Epithelial cell of esophagus (primary cell): ENCODE data around the gene PPFIA2.

Experiments used
- DNase-seq: peaks from one replicate; pipeline ENCODE4 v3.0.0; 2010; ENCODE audit warnings: low read depth
- H3K4me3 ChIP-seq: 2 replicates; pipeline ENCODE4 v1.5.1; 2011; ENCODE audit warnings: mild to moderate bottlenecking, low read length, control low read depth
- TF ChIP-seq, protein P1 (sequence below): IDR thresholded peaks from 2 replicates; pipeline ENCODE4 v1.5.1; 2011; ENCODE audit warnings: low read depth, mild to moderate bottlenecking, low read length, control low read depth, inconsistent platforms; ENCODE audit not compliant: insufficient read depth; ENCODE audit errors: missing control alignments

PPFIA2 gene

DNA sequence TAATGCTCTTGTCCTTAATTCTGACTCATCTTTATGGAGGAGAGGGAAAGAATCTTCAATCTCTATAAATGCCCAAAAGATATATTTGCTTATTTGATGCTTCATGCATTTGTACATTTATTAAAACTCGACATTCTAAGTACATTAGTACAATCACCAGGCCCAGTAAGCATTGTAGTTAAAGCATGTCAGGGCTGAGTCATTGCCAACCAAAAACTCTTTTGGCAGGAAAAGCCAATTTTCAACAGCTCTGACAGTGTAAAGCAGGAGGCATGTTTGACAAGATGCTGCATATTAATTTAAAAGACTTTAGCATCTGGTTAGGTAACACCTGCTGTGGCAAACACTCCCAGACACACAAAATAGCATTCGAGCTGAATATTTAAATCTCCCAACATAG, 290.9 kb downstream of the PPFIA2 start:
- no peak overlapping the region for H3K4me3 ChIP-seq
- TF ChIP-seq, protein P1, sequence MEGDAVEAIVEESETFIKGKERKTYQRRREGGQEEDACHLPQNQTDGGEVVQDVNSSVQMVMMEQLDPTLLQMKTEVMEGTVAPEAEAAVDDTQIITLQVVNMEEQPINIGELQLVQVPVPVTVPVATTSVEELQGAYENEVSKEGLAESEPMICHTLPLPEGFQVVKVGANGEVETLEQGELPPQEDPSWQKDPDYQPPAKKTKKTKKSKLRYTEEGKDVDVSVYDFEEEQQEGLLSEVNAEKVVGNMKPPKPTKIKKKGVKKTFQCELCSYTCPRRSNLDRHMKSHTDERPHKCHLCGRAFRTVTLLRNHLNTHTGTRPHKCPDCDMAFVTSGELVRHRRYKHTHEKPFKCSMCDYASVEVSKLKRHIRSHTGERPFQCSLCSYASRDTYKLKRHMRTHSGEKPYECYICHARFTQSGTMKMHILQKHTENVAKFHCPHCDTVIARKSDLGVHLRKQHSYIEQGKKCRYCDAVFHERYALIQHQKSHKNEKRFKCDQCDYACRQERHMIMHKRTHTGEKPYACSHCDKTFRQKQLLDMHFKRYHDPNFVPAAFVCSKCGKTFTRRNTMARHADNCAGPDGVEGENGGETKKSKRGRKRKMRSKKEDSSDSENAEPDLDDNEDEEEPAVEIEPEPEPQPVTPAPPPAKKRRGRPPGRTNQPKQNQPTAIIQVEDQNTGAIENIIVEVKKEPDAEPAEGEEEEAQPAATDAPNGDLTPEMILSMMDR, result no peak
- DNase-seq, result peak; percentile 6

DNA sequence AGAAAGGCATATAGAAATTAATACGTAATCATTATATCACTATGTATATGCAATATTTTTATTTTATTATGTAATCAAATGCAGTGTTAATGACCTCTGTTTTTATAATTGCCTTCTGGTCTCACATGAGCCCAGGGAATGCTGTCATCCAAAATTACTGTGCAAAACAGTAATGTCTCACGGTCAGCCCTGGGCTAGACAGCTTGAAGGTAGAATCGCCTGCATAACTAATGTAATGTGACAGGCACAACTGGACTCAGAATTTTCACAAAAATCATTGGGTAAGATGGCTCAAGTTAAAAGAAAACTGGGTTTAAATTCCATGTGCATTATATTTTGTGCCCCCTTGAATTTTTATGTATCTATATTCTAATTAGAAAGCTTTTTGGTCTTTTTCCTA, 293.3 kb downstream of the PPFIA2 start:
- TF ChIP-seq, protein P1, result no peak
- DNase-seq, result no peak
- no peak overlapping the region for H3K4me3 ChIP-seq

DNA sequence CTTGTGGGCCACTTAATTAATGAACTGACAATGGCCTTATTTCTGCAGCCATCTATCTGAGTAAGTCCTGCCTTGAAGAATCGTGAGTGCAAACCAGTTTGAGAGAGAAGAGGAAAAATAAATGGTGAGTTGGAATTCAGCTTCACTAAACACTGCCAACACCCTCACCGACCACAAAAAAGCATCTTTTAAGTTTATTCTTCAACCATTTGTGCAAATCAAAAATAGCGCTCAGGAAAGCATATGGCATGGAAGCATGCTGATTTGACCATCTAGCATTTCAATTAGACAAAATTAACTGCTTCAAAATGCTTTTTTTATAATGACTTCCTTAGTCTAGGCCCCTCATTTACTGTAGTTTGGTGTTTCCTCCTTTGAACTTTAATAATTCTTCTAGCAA, 294.0 kb downstream of the PPFIA2 start:
- TF ChIP-seq, protein P1, result no peak
- DNase-seq, result no peak
- no peak overlapping the region for H3K4me3 ChIP-seq

DNA sequence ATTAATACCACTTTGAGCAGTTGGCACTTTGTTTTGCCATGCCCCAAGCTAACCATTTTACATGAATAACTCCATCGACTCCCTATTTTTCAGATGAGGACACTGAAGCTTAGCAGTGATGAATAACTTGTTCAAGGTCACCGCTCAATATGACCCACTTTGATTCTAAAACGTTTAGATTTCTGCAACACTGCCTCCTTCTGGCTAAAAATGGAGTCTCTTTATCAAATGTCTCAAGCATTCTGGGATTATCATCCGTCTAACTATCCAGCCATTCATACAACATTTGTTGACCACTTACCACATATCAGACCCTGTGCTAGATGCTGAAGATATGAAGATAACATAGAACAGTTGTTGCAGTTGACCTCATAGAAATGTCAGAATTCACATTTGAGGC, 298.0 kb downstream of the PPFIA2 start:
- no peak overlapping the region for H3K4me3 ChIP-seq
- no peak for DNase-seq
- TF ChIP-seq, protein P1, result no peak

DNA sequence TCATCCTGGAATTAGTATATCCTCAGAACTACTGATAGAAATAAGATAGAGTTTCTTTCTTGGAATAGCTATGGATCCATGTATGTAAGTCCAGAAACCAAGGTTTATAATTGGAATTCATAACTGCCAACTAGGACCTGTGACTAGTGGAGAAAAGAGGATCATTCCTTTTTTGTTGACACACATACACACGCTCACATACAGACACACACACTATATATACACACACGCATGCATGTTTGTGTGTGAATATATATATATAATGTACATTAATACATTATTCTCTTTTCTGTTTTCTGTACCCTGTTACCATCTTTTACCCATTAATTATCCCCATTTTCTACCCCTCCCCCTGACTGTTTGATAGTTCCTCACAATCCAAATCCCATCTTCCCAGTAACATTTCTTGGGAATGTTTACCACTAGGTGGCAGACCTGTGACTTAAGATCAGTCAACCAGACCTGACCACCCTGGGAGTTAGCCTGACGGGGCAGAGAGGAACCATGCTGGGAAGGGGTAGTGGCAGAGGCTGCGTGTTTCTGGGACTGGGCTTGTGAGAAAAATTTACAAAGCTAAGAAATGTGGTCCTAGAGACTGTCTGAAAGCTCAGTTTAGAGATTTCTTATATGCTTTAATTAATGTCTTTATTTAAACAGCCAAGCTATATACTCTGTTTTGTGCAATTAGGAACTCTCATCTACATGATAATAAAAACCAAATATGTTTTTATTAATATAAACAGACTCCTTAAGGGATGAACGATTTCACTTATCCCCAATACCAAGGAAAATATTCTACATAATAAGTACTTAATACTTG, 308.0 kb downstream of the PPFIA2 start:
- TF ChIP-seq, protein P1, result peak; percentile 68
- H3K4me3 ChIP-seq, result no peak overlapping the region
- DNase-seq, result peak; percentile 72

DNA sequence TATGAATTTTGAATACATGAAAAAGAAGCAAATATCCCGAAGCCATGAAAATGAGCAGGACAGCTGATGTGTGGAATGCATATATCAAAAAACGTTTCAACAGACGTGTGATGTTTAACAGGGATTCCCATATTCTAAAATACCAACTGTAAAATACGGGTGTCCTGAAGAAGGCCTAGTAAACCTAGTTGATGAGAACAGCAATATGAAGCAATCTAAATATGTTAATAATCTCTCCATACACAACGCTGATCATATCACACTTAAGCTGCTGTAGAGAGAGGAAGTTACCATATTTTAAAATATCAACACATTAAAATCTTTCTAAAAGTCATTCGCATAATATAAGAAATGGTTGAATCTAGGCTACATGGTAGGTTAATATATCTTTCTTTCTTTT, 317.5 kb downstream of the PPFIA2 start:
- DNase-seq, result no peak
- TF ChIP-seq, protein P1, result no peak

DNA sequence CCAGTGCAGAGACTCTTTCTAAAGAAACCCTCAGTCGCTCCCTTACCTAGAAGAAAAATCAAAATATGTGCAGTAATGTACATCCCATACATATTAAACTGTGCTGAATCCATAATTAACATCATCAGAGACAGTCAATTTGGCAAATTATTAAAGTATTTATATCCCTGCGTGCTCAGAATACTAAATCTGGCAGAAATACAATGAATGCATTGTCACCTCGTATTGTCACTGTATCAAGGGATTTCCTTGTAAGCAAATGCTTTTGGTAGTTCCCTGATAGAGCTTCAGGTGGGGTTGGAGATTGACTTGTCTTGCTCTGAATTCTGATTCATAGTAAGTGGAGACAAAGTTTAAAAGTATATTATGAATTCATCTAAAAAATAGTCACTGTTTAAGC, 319.1 kb downstream of the PPFIA2 start:
- DNase-seq, result no peak
- no peak overlapping the region for H3K4me3 ChIP-seq
- TF ChIP-seq, protein P1, result no peak

More for the DNA sequence above, 317.5 kb downstream of the PPFIA2 start:
- no peak overlapping the region for H3K4me3 ChIP-seq
